ENCODE data around the gene TFCP2L1. TPM values are rescaled to one million over a fixed set of nuclear protein-coding genes. Genes with fewer than 3 reads are reported as not detected.

TFCP2L1 gene
- total RNA-seq, 1 experiment from 2014 or later: 1.8 TPM

DNA sequence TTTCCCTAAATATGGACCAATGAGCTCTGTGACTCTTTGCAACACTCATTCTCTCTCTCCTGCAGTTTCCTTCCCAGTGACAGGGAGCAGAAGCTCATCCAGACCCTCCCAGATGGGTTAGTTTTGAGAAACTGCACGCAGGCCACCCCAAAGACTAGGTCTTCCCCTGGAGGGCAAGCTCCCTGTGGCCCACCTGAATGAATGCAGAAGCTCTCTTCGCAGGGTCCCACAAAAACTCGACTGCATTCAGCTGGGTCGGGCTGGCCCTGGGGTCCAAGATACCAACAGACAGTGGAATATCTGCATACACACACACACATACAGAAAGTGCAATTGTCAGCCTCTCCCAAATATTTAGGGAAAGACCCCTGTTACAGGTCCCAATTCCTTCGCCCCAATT lies 37.0 kb downstream of the TFCP2L1 start:
- Histone ChIP-seq H3K18ac (ENCODE audit: insufficient read length, low read depth, low read length) (no peak overlapping the region), H2AK5ac (ENCODE audit: insufficient read length, low read length) (no peak overlapping the region), H3T11ph (ENCODE audit: low read length) (no peak overlapping the region), H3K4me1 (ENCODE audit: insufficient read depth, low read length) (no peaks in the 10 kb centered on the region), H3K27ac (ENCODE audit: insufficient read length, low read depth, low read length) (no peak overlapping the region), H2BK20ac (ENCODE audit: low read depth, low read length, poor library complexity, severe bottlenecking) (no peak overlapping the region), H2AFZ (ENCODE audit: low read length) (no peak overlapping the region), H3K14ac (ENCODE audit: insufficient read depth, low read length) (no peak overlapping the region), H3K4me2 (ENCODE audit: insufficient read depth, insufficient read length, low read length) (no peak overlapping the region), H4K8ac (replicated peaks; ENCODE audit: insufficient read length, low read depth, low read length) (no peak overlapping the region), H3K9ac (ENCODE audit: extremely low read depth, insufficient read length, low read length) (no peak overlapping the region), H3K79me1 (ENCODE audit: insufficient read depth, low read depth, low read length, poor library complexity, severe bottlenecking) (no peaks in the 10 kb centered on the region), H3K9me3 (ENCODE audit: control insufficient read depth, low read depth, low read length) (no peaks in the 10 kb centered on the region), H2BK15ac (ENCODE audit: low read depth, low read length) (no peak overlapping the region), H2BK120ac (ENCODE audit: low read depth, low read length, poor library complexity, severe bottlenecking) (no peak overlapping the region), H4K5ac (ENCODE audit: insufficient read length, low read depth, low read length) (no peak overlapping the region), H2BK12ac (ENCODE audit: insufficient read length, low read depth, low read length) (no peak overlapping the region), H3K56ac (ENCODE audit: insufficient read length, low read depth, low read length) (no peak overlapping the region), H4K91ac (ENCODE audit: insufficient read length, low read depth, low read length) (no peak overlapping the region), H3K79me2 (ENCODE audit: insufficient read depth, low read length) (no peaks in the 10 kb centered on the region), H2BK5ac (ENCODE audit: insufficient read length, low read length) (no peak overlapping the region), H3K27me3 (ENCODE audit: insufficient read depth, low read length) (no peaks in the 10 kb centered on the region), H3K23me2 (ENCODE audit: insufficient read length, low read depth, low read length, poor library complexity, severe bottlenecking) (no peaks in the 10 kb centered on the region), H3K23ac (ENCODE audit: insufficient read length, low read depth, low read length) (no peak overlapping the region), H3K4ac (ENCODE audit: low read depth, low read length) (no peak overlapping the region), H4K20me1 (ENCODE audit: control insufficient read depth, insufficient read depth, insufficient read length) (no peaks in the 10 kb centered on the region)
- H3K27me3 Mint-ChIP-seq (ENCODE audit: low read depth): no peaks in the 10 kb centered on the region; the same call in none of the 2 replicates
- DNase-seq: no peak
- no peaks in the 10 kb centered on the region for H3K9me3 Mint-ChIP-seq
- no peaks in the 10 kb centered on the region for H3K36me3 Mint-ChIP-seq (ENCODE audit: insufficient read depth in 1 of 3, low read depth in 3 of 3)
- H3K4me3 Mint-ChIP-seq: no peak overlapping the region
- TF ChIP-seq CTCF (conservative IDR thresholded peaks at IDR 0.05): no peak
- no peak overlapping the region for H3K27ac Mint-ChIP-seq
- WGBS (ENCODE audit: extremely low coverage, insufficient read length, low lambda C conversion rate): no CpG with 5 or more reads among the region's 5 CpGs
- peaks cover 0 to 7% of the 10 kb centered on the region in 2 experiments; a peak in 1 of 4 replicates for H3K4me1 Mint-ChIP-seq

Data from H9 (cell line).